Adrenal gland (tissue), 5 donors: Measurements from ENCODE around the gene INSRR.

Experiments
- CTCF ChIP-seq, 6 experiments: fragments of 450-650 bp in 4 of 6; fragments of 200-600 bp in 2 of 6; sonication (generic) in 1 of 6; IDR thresholded peaks; 1 replicate in 5 of 6; 2 replicates in 1 of 6; pipeline versions ENCODE4 v1.5.1 to v1.8.0; 2016 to 2021; ENCODE audit warnings: antibody characterized with exemption in 6 of 6, mild to moderate bottlenecking in 2 of 6, moderate library complexity in 1 of 6
- POLR2A ChIP-seq, 2 donors: fragments of 450-650 bp; IDR thresholded peaks; one replicate each; pipeline ENCODE4 v1.6.1; 2017; ENCODE audit warnings: antibody characterized with exemption in 2 of 2, mild to moderate bottlenecking in 2 of 2, moderate library complexity in 1 of 2
- donor health status: DM: no; HTN: no; CAD: no.

DNA sequence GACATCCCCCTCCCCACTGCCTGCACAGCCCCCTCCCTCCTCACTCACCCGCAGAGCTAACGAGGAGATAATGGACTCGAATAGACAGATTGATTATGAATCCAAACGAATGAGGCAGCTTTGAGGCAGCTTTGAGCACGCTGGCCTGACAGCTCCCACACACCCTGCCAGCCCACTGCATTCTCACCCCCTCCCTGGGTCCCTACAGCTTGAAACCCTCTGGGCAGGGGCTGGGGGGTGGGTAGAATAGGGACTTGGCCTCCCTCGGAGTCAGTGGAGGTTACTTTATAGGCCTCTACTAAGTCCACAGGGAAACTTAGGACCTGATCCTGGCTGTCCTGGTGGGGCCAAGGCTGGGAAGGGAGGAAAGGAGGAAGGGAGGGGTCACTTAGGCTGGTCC is 3.7 kb upstream of the INSRR start:
- TF ChIP-seq POLR2A (IDR thresholded peaks at IDR 0.05) (no peak), CTCF (IDR thresholded peaks at IDR 0.05) (no peak)
